Aorta (tissue), 5 donors: Measurements from ENCODE around the gene LMBR1. TPM values are rescaled to one million over a fixed set of nuclear protein-coding genes. Genes with fewer than 3 reads are reported as not detected.

Experiments used
- ATAC-seq: fragments of 200-7000 bp; cut with Tn5 transposase; one replicate; pipeline ENCODE4 v1.9.1; 2022; ENCODE audit warnings: moderate library complexity; ENCODE audit not compliant: low FRiP score
- DNase-seq, 2 donors: peaks; one replicate each; pipeline ENCODE4 v3.0.0-alpha.2; 2020
- H3K27ac ChIP-seq, 2 donors: one replicate each; pipeline ENCODE4 v1.5.1; 2013; ENCODE audit warnings: low read length in 2 of 2, mild to moderate bottlenecking in 2 of 2, moderate library complexity in 2 of 2, control low read depth in 1 of 2, inconsistent platforms in 1 of 2, low read depth in 1 of 2
- H3K27me3 ChIP-seq, 2 donors: one replicate each; pipeline ENCODE4 v1.6.1; 2013; ENCODE audit warnings: control low read depth in 1 of 2, low read length in 1 of 2, mild to moderate bottlenecking in 1 of 2, moderate library complexity in 1 of 2; ENCODE audit not compliant: insufficient read depth in 2 of 2, control insufficient read depth in 1 of 2
- H3K36me3 ChIP-seq, 2 donors: one replicate each; pipeline ENCODE4 v1.6.1; 2013; ENCODE audit warnings: control low read depth in 1 of 2, low read length in 1 of 2, mild to moderate bottlenecking in 1 of 2; ENCODE audit not compliant: insufficient read depth in 2 of 2, control insufficient read depth in 1 of 2
- H3K4me1 ChIP-seq, 2 donors: one replicate each; pipeline ENCODE4 v1.6.1; 2013; ENCODE audit warnings: low read length in 2 of 2, control low read depth in 1 of 2, mild to moderate bottlenecking in 1 of 2, moderate library complexity in 1 of 2; ENCODE audit not compliant: insufficient read depth in 2 of 2, control insufficient read depth in 1 of 2
- H3K4me3 ChIP-seq, 2 donors: one replicate each; pipeline ENCODE4 v1.5.1; 2013; ENCODE audit warnings: low read length in 2 of 2, control low read depth in 1 of 2, mild to moderate bottlenecking in 1 of 2
- H3K9me3 ChIP-seq: one replicate; pipeline ENCODE4 v1.6.1; 2013; ENCODE audit warnings: mild to moderate bottlenecking, low read length; ENCODE audit not compliant: control insufficient read depth
- WGBS, 2 donors: extraction: QIAGEN DNeasy Blood & Tissue Kit; methylation state at CpG; one replicate each; pipeline ENCODE4 v1.1.7; 2013; 5-methylcytosine and 5-hydroxymethylcytosine counted together
- intact Hi-C, 2 donors: fragments of 100-400 bp; cut with DNase I; formaldehyde crosslinking; loops; one replicate each; pipeline versions ENCODE4 v1.14.2 to v1.15.0; 2022
- polyA plus RNA-seq, 2 donors: library from polyadenylated mRNA; stranded (reverse); fragments of 200-250 nt; gene quantifications; one replicate each; pipeline ENCODE4 v1.2.3, GENCODE V29; 2013
- total RNA-seq, 2 donors: library from RNA; stranded (reverse); fragmentation: NEBNext Ultra II Directional; extraction: Animal tissue kit (Norgen Biotek cat#: 25700); gene quantifications; one replicate each; pipeline ENCODE4 v1.2.1, GENCODE V29; 2021
- donor health status: healthy with polysubstance abuse.
- donor health status: Bipolar disorder and iron deficiency.
- donor health status: DM: no; HTN: no; CAD: no.
- donor health status: DM: no; HTN: no; CAD: no.
- donor health status: DM: yes; HTN: yes; CAD: no.

The LMBR1 gene
- total and polyA plus RNA-seq, 4 donors: 9.5 to 63.8 (median 36.5) TPM

- no peak overlapping the region for H3K27ac ChIP-seq
- H3K27me3 ChIP-seq: no peaks in the 10 kb centered on the region
- peaks cover 1% of the 10 kb centered on the region for H3K9me3 ChIP-seq
- 95 to 99% methylated on average over 1 of the region's 1 CpG for WGBS, 2 donors
- H3K4me1 ChIP-seq: no peaks in the 10 kb centered on the region
- peaks cover 6 to 9% of the 10 kb centered on the region in 2 donors for H3K36me3 ChIP-seq
- no peak for ATAC-seq
- no peak overlapping the region for H3K4me3 ChIP-seq
- intact Hi-C loops: no loop called here
- DNase-seq: no peak
Observed at GRCh38 chr7:156733638-156734037, 159.3 kb downstream of the LMBR1 start.

- Histone ChIP-seq H3K27ac (no peak overlapping the region), H3K4me3 (no peak overlapping the region), H3K9me3 (peaks cover 1% of the 10 kb centered on the region), H3K36me3 (peaks cover 4 to 9% of the 10 kb centered on the region in 2 donors), H3K4me1 (no peaks in the 10 kb centered on the region), H3K27me3 (no peaks in the 10 kb centered on the region)
- 59 to 61% methylated on average over 4 of the region's 4 CpGs for WGBS, 2 donors
- DNase-seq (no peak), ATAC-seq (no peak)
- intact Hi-C loops: no loop called here
Observed at GRCh38 chr7:156732091-156732625, 160.8 kb downstream of the LMBR1 start.

GRCh38 chr7:156731651-156732050 lies 161.3 kb downstream of the LMBR1 start:
- Histone ChIP-seq H3K9me3 (peaks cover 1% of the 10 kb centered on the region), H3K4me3 (no peak overlapping the region), H3K27ac (no peak overlapping the region), H3K36me3 (peaks cover 4 to 9% of the 10 kb centered on the region in 2 donors), H3K4me1 (no peaks in the 10 kb centered on the region), H3K27me3 (no peaks in the 10 kb centered on the region)
- intact Hi-C loops: no loop called here
- DNase-seq: no peak
- no peak for ATAC-seq

- Histone ChIP-seq H3K27ac (no peak overlapping the region), H3K27me3 (no peaks in the 10 kb centered on the region), H3K9me3 (no peaks in the 10 kb centered on the region), H3K4me3 (no peak overlapping the region), H3K36me3 (no peaks in the 10 kb centered on the region), H3K4me1 (no peaks in the 10 kb centered on the region)
- ATAC-seq (no peak), DNase-seq (no peak)
- intact Hi-C loops: no loop called here
Observed at GRCh38 chr7:156725936-156726335, 167.0 kb downstream of the LMBR1 start.

GRCh38 chr7:156725073-156725472 lies 167.9 kb downstream of the LMBR1 start:
- 87% methylated on average over 5 of the region's 5 CpGs for WGBS, 2 donors
- Histone ChIP-seq H3K9me3 (no peaks in the 10 kb centered on the region), H3K27ac (no peak overlapping the region), H3K4me3 (no peak overlapping the region), H3K36me3 (no peaks in the 10 kb centered on the region), H3K4me1 (no peaks in the 10 kb centered on the region), H3K27me3 (no peaks in the 10 kb centered on the region)
- DNase-seq (no peak), ATAC-seq (no peak)
- intact Hi-C loops: no loop called here

GRCh38 chr7:156722043-156722826 lies 170.7 kb downstream of the LMBR1 start:
- H3K36me3 ChIP-seq: no peaks in the 10 kb centered on the region
- DNase-seq (no peak), ATAC-seq (no peak)
- intact Hi-C loops: no loop called here
- no peak overlapping the region for H3K4me3 ChIP-seq
- WGBS, 2 donors: 88 to 90% methylated on average over 4 of the region's 4 CpGs
- H3K27ac ChIP-seq: no peak overlapping the region
- no peaks in the 10 kb centered on the region for H3K4me1 ChIP-seq
- H3K27me3 ChIP-seq: no peaks in the 10 kb centered on the region
- H3K9me3 ChIP-seq: no peaks in the 10 kb centered on the region

GRCh38 chr7:156703773-156704482 lies 189.1 kb downstream of the LMBR1 start:
- H3K9me3 ChIP-seq: peaks cover 3% of the 10 kb centered on the region
- no peaks in the 10 kb centered on the region for H3K4me1 ChIP-seq
- no peak for ATAC-seq
- H3K36me3 ChIP-seq: no peaks in the 10 kb centered on the region
- H3K27ac ChIP-seq: no peak overlapping the region
- intact Hi-C loops: no loop called here
- no peak overlapping the region for H3K4me3 ChIP-seq
- H3K27me3 ChIP-seq: no peaks in the 10 kb centered on the region
- WGBS, 2 donors: 79 to 87% methylated on average over 5 of the region's 5 CpGs
- no peak for DNase-seq

- Histone ChIP-seq H3K36me3 (no peaks in the 10 kb centered on the region), H3K9me3 (no peaks in the 10 kb centered on the region), H3K27me3 (no peaks in the 10 kb centered on the region), H3K4me1 (no peaks in the 10 kb centered on the region), H3K4me3 (no peak overlapping the region), H3K27ac (no peak overlapping the region)
- ATAC-seq: no peak
- WGBS, 2 donors: 71 to 75% methylated on average over 4 of the region's 4 CpGs
- DNase-seq: no peak
- intact Hi-C loops: no loop called here
Observed at GRCh38 chr7:156703209-156703608, 189.8 kb downstream of the LMBR1 start.

- peaks cover 2% of the 10 kb centered on the region for H3K9me3 ChIP-seq
- no peak for DNase-seq
- intact Hi-C loops: no loop called here
Observed at GRCh38 chr7:156702399-156702798, 190.6 kb downstream of the LMBR1 start.

More at GRCh38 chr7:156702399-156702798, 190.6 kb downstream of the LMBR1 start:
- no peak overlapping the region for H3K27ac ChIP-seq
- no peaks in the 10 kb centered on the region for H3K4me1 ChIP-seq
- H3K27me3 ChIP-seq: no peaks in the 10 kb centered on the region
- no peaks in the 10 kb centered on the region for H3K36me3 ChIP-seq
- H3K4me3 ChIP-seq: no peak overlapping the region
- no peak for ATAC-seq
